Measurements from ENCODE around the gene TSEN2.
"Not testable (repeated sequence)": the region's sequence is repeated elsewhere in the genome, so short reads cannot be mapped to it uniquely, and the experiment has no call there.

Gene TSEN2

DNA sequence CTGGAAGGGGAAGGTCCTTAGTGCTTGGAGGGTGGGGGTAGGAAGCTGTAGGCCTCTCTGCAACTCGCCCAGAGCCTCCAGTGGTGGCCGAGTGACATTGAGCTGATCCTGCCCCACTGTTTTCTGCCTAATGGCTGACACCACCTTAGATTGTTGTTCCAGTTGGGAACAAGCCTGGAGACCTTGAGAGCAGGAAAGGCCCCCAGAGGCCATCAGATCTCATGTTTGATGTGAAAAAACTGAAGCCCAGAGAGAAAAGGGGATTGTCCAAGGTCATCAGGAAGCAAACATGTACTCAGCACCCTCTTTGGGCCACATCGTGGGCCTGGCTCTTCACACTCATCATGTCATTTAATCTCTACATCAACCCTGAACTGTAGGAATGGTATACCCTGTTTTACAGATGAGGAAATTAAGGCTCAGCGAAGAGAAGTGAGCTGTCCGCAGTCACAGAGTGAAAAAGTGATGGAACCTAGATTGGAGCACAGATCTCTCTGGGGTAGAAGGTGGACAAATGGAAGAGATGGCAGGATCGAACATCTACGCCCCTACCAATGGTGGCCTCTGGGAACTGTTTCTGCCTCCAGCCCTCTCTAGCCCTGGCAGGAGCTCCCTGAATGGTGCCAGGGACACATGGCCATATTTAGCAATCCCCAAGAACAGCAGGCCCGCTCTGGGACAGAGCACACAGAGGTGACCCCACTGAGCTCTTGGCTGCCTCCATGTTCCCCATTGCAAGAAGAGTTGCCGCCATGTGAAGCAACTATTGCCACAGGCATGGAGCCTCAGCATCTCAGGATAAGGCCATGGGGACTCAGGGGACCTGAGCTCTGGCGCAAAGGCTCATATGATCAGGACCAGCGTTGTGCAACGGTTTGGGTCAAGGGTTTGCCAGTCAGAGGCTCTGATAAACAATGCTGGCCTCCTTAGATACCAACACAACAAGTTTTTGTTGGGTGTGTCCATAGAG, 31.6 kb upstream of the TSEN2 start:
- DNase-seq (ENCODE audit: extremely low spot score), result no peak
- CTCF ChIA-PET, result interaction anchor here (2.0 kb wide), 1 partner anchor 9 kb away, joined by 7 read pairs; no protein-coding TSS in a partner anchor
- TF ChIP-seq, protein P1, sequence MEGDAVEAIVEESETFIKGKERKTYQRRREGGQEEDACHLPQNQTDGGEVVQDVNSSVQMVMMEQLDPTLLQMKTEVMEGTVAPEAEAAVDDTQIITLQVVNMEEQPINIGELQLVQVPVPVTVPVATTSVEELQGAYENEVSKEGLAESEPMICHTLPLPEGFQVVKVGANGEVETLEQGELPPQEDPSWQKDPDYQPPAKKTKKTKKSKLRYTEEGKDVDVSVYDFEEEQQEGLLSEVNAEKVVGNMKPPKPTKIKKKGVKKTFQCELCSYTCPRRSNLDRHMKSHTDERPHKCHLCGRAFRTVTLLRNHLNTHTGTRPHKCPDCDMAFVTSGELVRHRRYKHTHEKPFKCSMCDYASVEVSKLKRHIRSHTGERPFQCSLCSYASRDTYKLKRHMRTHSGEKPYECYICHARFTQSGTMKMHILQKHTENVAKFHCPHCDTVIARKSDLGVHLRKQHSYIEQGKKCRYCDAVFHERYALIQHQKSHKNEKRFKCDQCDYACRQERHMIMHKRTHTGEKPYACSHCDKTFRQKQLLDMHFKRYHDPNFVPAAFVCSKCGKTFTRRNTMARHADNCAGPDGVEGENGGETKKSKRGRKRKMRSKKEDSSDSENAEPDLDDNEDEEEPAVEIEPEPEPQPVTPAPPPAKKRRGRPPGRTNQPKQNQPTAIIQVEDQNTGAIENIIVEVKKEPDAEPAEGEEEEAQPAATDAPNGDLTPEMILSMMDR (IDR thresholded peaks at IDR 0.05; ENCODE audit: control extremely low read depth, extremely low read depth, low read depth, missing control alignments), result no peak
- POLR2A ChIA-PET, result no interaction called here

DNA sequence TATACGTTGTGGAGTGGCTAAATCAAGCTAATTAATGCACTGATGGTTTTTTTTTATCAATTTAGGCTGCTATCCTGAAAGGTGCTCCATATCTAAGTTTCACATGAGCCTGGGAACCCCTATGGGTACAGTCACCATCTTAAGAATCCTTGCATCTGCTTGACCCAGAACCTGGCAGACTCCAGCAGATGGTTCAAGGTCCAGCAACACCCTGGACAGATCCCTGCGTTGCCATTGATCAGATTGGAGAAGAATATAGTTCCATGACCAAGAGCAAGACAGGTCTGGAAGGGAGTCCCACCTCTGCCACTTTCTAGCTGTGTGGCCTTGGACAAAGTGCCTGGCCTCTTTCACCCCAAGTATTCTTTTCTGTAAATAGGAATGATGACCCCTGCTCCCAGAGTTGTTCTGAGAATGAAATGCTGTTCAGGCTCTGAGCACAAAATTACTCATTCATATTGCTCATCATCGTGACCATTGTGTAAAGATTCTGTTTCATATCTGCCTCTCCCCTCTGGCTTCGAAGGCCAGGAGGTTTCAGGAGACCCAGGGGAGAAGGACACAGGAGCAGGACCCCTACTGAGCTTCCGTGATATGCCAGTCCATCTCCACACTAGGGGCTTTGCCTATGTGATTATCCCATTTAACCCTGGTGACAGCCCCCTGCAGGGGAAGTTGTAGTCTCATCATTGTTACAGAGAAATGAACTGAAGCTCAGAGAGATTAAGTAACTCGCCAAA, 30.0 kb upstream of the TSEN2 start:
- ChIA-PET CTCF (interaction anchor here (1.2 kb wide), 1 partner anchor 25 kb away, joined by 5 read pairs; no protein-coding TSS in a partner anchor), POLR2A (no interaction called here)
- TF ChIP-seq, protein P1 (IDR thresholded peaks at IDR 0.05; ENCODE audit: control extremely low read depth, extremely low read depth, low read depth, missing control alignments), result no peak
- no peak for DNase-seq (ENCODE audit: extremely low spot score)

DNA sequence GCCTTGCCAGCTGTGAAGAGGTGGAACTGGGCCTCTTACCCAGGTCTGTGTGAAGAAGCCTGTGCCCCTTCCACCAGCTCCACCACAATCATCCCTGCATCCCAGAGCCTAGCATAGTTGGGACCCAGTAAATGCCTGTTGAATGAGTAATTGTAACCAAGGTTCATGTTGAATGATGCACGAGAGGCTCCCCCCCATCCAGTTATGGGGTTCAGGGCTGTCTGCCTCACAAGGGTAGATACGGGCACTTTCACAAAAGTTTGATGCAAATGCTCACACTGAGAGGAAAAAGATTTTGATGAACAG, 29.5 kb upstream of the TSEN2 start:
- TF ChIP-seq, protein P1 (IDR thresholded peaks at IDR 0.05; ENCODE audit: control extremely low read depth, extremely low read depth, low read depth, missing control alignments), result no peak
- ChIA-PET POLR2A (no interaction called here), CTCF (interaction anchor here (1.2 kb wide), 1 partner anchor 25 kb away, joined by 5 read pairs; no protein-coding TSS in a partner anchor)
- DNase-seq (ENCODE audit: extremely low spot score), result no peak

DNA sequence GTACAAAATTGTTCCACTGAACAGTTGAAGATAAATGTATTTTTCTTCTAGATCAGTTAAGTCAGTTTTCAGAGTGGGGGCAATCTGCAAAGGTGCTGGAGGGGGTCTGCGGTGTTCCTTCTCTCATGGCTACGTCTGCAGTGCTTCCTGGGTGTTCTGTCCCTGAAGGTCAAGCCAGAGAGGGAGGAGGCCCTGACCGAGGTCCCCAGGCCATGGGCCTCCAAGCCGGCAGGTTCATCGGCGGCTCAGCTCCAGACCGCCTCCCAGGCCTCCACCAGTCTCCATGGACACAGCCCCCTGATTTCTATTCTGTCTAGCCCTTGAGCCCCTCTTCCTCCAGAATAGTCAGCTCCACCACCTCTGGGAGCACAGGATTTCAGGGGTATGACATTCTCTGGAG, 28.5 kb upstream of the TSEN2 start:
- CTCF ChIA-PET, result no interaction called here

DNA sequence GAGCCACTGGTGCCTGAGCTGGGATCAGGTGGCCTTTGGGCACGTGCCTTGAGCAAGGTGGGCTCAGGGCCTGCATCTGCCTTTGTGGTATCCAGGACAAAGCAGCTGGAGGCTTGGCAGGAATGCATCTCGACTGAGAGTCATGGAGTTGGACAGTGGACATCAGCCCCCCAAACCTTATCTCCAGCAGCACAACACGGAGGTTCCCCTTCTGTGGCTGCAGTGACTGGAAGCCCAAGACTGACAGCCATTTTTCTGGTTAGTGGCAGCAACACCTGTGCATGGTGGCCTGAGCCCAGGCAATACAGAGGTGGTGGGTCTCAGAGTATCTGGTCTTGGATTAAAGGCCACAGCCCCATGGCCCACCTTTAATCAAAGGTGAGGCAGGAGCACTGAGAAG, 27.8 kb upstream of the TSEN2 start:
- TF ChIP-seq, protein P1 (IDR thresholded peaks at IDR 0.05; ENCODE audit: control extremely low read depth, extremely low read depth, low read depth, missing control alignments), result no peak
- DNase-seq (ENCODE audit: extremely low spot score), result no peak
- ChIA-PET POLR2A (no interaction called here), CTCF (interaction anchor here (0.8 kb wide), 1 partner anchor 321 kb away, joined by 3 read pairs; no protein-coding TSS in a partner anchor)

More for the DNA sequence above, 28.5 kb upstream of the TSEN2 start:
- POLR2A ChIA-PET, result no interaction called here
- TF ChIP-seq, protein P1 (IDR thresholded peaks at IDR 0.05; ENCODE audit: control extremely low read depth, extremely low read depth, low read depth, missing control alignments), result no peak
- no peak for DNase-seq (ENCODE audit: extremely low spot score)

DNA sequence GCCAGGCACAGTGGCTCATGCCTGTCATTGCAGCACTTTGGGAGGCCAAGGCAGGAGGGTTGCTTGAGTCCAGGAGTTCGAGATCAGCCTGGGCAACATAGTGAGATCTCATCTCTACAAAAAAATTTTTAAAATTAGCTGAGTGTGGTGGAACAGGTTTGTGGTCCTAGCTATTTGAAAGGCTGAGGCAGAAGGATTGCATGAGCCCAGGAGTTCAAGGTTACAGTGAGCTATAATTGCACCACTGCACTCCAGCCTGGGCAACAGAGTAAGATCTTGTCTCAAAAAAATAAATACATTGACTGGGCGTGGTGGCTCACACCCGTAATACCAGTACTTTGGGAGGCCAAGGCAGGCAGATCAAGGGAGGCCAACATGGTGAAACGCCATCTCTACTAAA, 26.9 kb upstream of the TSEN2 start:
- POLR2A ChIA-PET; DNase-seq (ENCODE audit: extremely low spot score): not testable (repeated sequence)
- CTCF ChIA-PET, result interaction anchor here (0.8 kb wide), 1 partner anchor 322 kb away, joined by 3 read pairs; no protein-coding TSS in a partner anchor

Data from GM10248 (cell line).